Loucy (cell line): ENCODE data around the gene OS9.

Source experiments
- CTCF ChIP-seq: fragments of 200-600 bp; sonication (generic); conservative IDR thresholded peaks from 2 replicates; pipeline ENCODE4 v1.5.1; 2014; ENCODE audit warnings: mild to moderate bottlenecking, antibody characterized with exemption, low read length
- EZH2phosphoT487 ChIP-seq: fragments of 200-600 bp; IDR thresholded peaks from 2 replicates; pipeline ENCODE4 v1.6.1; 2018; ENCODE audit warnings: antibody characterized with exemption, mild to moderate bottlenecking, moderate library complexity, borderline replicate concordance

- TF ChIP-seq CTCF (no peak), EZH2phosphoT487 (no peak)
Observed at GRCh38 chr12:57732726-57733593, 39.0 kb downstream of the OS9 start.
